MM.1S (cell line): ENCODE measurements around the gene HPS5.

Source experiments
- DNase-seq: peaks from one replicate; pipeline ENCODE4 v3.0.0-alpha.2; 2015
- H2AFZ ChIP-seq: fragments of 300-600 bp; sonication (generic); 2 replicates; pipeline ENCODE4 v1.6.0; 2016; ENCODE audit warnings: antibody characterized with exemption, low read length
- H3F3A ChIP-seq: fragments of 300-600 bp; sonication (generic); 2 replicates; pipeline ENCODE4 v1.6.1; 2016; ENCODE audit warnings: mild to moderate bottlenecking, antibody characterized with exemption, low read length, moderate library complexity, mixed read lengths; ENCODE audit not compliant: insufficient read depth
- H3K27ac ChIP-seq: fragments of 300-600 bp; sonication (generic); 2 replicates; pipeline ENCODE4 v1.5.1; 2016; ENCODE audit warnings: mild to moderate bottlenecking, low read length
- H3K27me3 ChIP-seq: fragments of 300-600 bp; sonication (generic); replicated peaks from 2 replicates; pipeline ENCODE4 v1.6.0; 2016; ENCODE audit warnings: low read length; ENCODE audit not compliant: insufficient read depth
- H3K36me3 ChIP-seq: fragments of 300-600 bp; sonication (generic); replicated peaks from 2 replicates; pipeline ENCODE4 v1.6.1; 2016; ENCODE audit warnings: mild to moderate bottlenecking, low read length, mixed read lengths; ENCODE audit not compliant: insufficient read depth
- H3K4me1 ChIP-seq: fragments of 300-600 bp; sonication (generic); 2 replicates; pipeline ENCODE4 v1.6.1; 2016; ENCODE audit warnings: low read length, mixed read lengths
- H3K4me2 ChIP-seq: fragments of 300-600 bp; sonication (generic); 2 replicates; pipeline ENCODE4 v1.6.0; 2016; ENCODE audit warnings: low read depth, low read length
- H3K4me3 ChIP-seq: fragments of 300-600 bp; sonication (generic); 2 replicates; pipeline ENCODE4 v1.5.1; 2016; ENCODE audit warnings: low read length, mixed read lengths
- H3K79me2 ChIP-seq: fragments of 300-600 bp; sonication (generic); 2 replicates; pipeline ENCODE4 v1.6.1; 2016; ENCODE audit warnings: mixed run types, low read length, mixed read lengths
- H3K9ac ChIP-seq: fragments of 300-600 bp; sonication (generic); 2 replicates; pipeline ENCODE4 v1.6.1; 2016; ENCODE audit warnings: low read length, mixed read lengths
- H3K9me2 ChIP-seq: fragments of 300-600 bp; sonication (generic); replicated peaks from 2 replicates; pipeline ENCODE4 v1.6.1; 2016; ENCODE audit warnings: mild to moderate bottlenecking, low read length, mixed read lengths; ENCODE audit not compliant: insufficient read depth
- H3K9me3 ChIP-seq: fragments of 300-600 bp; sonication (generic); replicated peaks from 2 replicates; pipeline ENCODE4 v1.6.1; 2016; ENCODE audit warnings: mild to moderate bottlenecking, low read length, mixed read lengths; ENCODE audit not compliant: insufficient read depth
- H4K20me1 ChIP-seq: fragments of 300-600 bp; sonication (generic); 2 replicates; pipeline ENCODE4 v1.6.1; 2016; ENCODE audit warnings: mild to moderate bottlenecking, low read length, moderate library complexity, mixed read lengths; ENCODE audit not compliant: insufficient read depth
- EZH2 ChIP-seq: fragments of 300-600 bp; sonication (generic); optimal IDR thresholded peaks from 2 replicates; pipeline ENCODE3; 2017; ENCODE audit warnings: low read depth, mild to moderate bottlenecking, antibody characterized with exemption, low read length, mixed read lengths
- EZH2phosphoT487 ChIP-seq: fragments of 300-600 bp; sonication (generic); IDR thresholded peaks from 2 replicates; pipeline ENCODE4 v1.6.1; 2018; ENCODE audit warnings: antibody characterized with exemption, low read length
- TF ChIP-seq, protein P1 (sequence below): fragments of 300-600 bp; sonication (generic); IDR thresholded peaks from 2 replicates; pipeline ENCODE4 v1.5.1; 2016; ENCODE audit warnings: antibody characterized with exemption, low read length, mixed read lengths

HPS5 gene

GRCh38 chr11:18307461-18308139 lies 14.3 kb downstream of the HPS5 start:
- no peak overlapping the region for H3K4me3 ChIP-seq
- H3K9me2 ChIP-seq = no peaks in the 10 kb centered on the region
- H3F3A ChIP-seq = no peaks in the 10 kb centered on the region
- H3K27ac ChIP-seq = no peak overlapping the region
- H3K4me2 ChIP-seq = no peak overlapping the region
- no peaks in the 10 kb centered on the region for H3K36me3 ChIP-seq
- no peak for DNase-seq
- H3K9me3 ChIP-seq = no peaks in the 10 kb centered on the region
- no peaks in the 10 kb centered on the region for H4K20me1 ChIP-seq
- H3K4me1 ChIP-seq = no peaks in the 10 kb centered on the region
- H3K9ac ChIP-seq = no peak overlapping the region
- no peaks in the 10 kb centered on the region for H3K79me2 ChIP-seq
- no peak overlapping the region for H2AFZ ChIP-seq
- no peaks in the 10 kb centered on the region for H3K27me3 ChIP-seq
- TF ChIP-seq EZH2phosphoT487 (no peak), EZH2 (no peak)
- TF ChIP-seq, protein P1, sequence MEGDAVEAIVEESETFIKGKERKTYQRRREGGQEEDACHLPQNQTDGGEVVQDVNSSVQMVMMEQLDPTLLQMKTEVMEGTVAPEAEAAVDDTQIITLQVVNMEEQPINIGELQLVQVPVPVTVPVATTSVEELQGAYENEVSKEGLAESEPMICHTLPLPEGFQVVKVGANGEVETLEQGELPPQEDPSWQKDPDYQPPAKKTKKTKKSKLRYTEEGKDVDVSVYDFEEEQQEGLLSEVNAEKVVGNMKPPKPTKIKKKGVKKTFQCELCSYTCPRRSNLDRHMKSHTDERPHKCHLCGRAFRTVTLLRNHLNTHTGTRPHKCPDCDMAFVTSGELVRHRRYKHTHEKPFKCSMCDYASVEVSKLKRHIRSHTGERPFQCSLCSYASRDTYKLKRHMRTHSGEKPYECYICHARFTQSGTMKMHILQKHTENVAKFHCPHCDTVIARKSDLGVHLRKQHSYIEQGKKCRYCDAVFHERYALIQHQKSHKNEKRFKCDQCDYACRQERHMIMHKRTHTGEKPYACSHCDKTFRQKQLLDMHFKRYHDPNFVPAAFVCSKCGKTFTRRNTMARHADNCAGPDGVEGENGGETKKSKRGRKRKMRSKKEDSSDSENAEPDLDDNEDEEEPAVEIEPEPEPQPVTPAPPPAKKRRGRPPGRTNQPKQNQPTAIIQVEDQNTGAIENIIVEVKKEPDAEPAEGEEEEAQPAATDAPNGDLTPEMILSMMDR = no peak

GRCh38 chr11:18304745-18305144 lies 17.2 kb downstream of the HPS5 start:
- H2AFZ ChIP-seq = no peak overlapping the region
- no peaks in the 10 kb centered on the region for H4K20me1 ChIP-seq
- H3K4me1 ChIP-seq = no peaks in the 10 kb centered on the region
- no peak overlapping the region for H3K27ac ChIP-seq
- no peaks in the 10 kb centered on the region for H3K36me3 ChIP-seq
- TF ChIP-seq, protein P1 = no peak
- TF ChIP-seq EZH2phosphoT487 (no peak), EZH2 (no peak)
- DNase-seq = no peak
- H3F3A ChIP-seq = no peaks in the 10 kb centered on the region
- H3K4me3 ChIP-seq = no peak overlapping the region
- no peaks in the 10 kb centered on the region for H3K27me3 ChIP-seq
- H3K9me3 ChIP-seq = no peaks in the 10 kb centered on the region
- no peaks in the 10 kb centered on the region for H3K9me2 ChIP-seq
- no peak overlapping the region for H3K4me2 ChIP-seq
- H3K79me2 ChIP-seq = no peaks in the 10 kb centered on the region
- no peak overlapping the region for H3K9ac ChIP-seq

GRCh38 chr11:18299721-18300120 lies 22.2 kb downstream of the HPS5 start:
- Histone ChIP-seq H3K4me2 (no peak overlapping the region), H3F3A (no peaks in the 10 kb centered on the region), H3K27ac (no peak overlapping the region), H3K9me3 (no peaks in the 10 kb centered on the region), H3K27me3 (no peaks in the 10 kb centered on the region), H3K4me1 (no peaks in the 10 kb centered on the region), H2AFZ (no peak overlapping the region), H3K9me2 (no peaks in the 10 kb centered on the region), H3K36me3 (no peaks in the 10 kb centered on the region), H3K9ac (no peak overlapping the region), H4K20me1 (no peaks in the 10 kb centered on the region), H3K79me2 (no peaks in the 10 kb centered on the region), H3K4me3 (no peak overlapping the region)
- TF ChIP-seq EZH2 (no peak), EZH2phosphoT487 (no peak)
- TF ChIP-seq, protein P1 = no peak
- no peak for DNase-seq
